Measurements from ENCODE around the gene ZNF524.

DNA sequence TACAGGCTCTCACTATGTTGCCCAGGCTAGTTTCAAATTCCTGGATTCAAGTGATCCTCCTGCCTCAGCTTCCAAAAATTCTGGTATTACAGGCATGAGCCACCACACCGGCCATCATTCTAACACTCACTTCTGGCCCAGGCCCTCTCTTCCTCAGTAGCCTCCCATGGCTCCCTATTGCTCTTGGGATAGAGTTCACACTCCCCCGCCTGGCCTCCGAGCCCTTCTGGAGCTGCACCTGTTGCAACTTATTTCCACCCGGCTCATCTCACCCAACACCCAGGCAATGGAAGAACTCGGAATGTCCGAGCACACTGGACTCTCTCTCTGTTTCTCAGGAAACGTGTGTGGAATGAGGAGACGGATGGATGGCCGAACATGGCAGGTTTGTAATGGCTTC is 45.8 kb upstream of the ZNF524 start:
- TF ChIP-seq CTCF (IDR thresholded peaks at IDR 0.05; ENCODE audit: low read depth, low read length, poor library complexity, severe bottlenecking) = no peak
- no peak for TF ChIP-seq EZH2phosphoT487 (IDR thresholded peaks at IDR 0.05; ENCODE audit: borderline replicate concordance, low read length)
